ENCODE measurements around the gene EIF4EBP3.
"Not testable (repeated sequence)": the region's sequence is repeated elsewhere in the genome, so short reads cannot be mapped to it uniquely, and the experiment has no call there.

The EIF4EBP3 gene

GRCh38 chr5:140557965-140558364 lies 10.5 kb downstream of the EIF4EBP3 start:
- DNase-seq: no peak

GRCh38 chr5:140558542-140558941 lies 11.1 kb downstream of the EIF4EBP3 start:
- DNase-seq: no peak

DNA sequence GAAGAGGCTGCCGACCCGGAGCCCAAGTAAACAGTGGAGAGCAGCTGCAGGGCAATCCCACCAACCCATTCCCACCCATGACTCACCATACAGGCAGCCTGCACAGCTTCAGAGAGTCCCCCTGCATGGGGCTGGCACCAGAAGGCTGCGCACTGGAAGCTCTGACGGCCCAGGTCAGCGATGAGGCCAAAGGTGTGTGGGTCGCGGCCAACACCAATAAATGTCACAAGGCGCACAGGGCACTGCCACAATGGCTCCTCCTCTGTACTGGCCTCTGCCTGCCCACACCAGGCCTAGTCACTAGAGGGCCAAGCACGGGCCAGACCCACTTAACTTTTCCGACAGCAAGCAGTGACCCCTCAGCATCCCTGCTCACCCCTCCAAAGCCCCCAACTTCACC lies 12.8 kb downstream of the EIF4EBP3 start:
- no peak for DNase-seq

DNA sequence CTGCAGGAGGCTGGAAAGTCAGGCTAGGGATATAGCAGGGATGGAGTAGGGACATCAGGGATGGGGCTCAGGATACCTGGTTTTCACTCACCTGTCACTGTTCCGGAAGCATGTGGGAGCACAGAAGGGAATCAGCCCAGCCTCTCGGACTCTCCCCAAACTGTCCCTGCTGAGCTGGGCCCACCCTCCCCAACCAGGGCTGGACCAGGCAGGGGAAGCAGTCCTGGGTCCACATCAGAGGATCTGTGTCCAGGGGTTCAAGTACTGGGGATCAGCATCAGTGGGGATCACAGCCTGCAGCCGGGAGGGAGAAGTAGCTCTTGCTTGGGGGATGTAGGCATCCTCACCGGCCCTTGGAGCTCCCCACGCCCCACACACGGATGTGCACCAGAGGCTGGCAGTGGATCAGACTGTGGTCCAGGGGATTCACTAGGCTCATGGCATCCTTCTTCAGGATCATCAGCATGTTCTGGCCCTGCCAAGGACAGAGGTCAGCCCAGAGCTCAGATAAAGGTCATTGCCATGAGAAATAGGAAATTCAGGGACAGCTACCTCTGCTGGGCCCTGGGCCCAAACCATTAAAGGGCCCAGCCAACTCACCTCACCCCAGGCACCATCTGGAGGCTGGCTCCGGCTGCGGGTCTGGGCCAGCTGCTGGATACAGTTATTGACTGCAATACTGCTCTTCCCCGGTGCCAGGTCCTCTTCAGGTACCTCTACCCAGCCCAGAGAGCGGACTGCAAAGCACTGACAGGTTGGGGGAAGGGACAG lies 14.5 kb downstream of the EIF4EBP3 start:
- DNase-seq: no peak

DNA sequence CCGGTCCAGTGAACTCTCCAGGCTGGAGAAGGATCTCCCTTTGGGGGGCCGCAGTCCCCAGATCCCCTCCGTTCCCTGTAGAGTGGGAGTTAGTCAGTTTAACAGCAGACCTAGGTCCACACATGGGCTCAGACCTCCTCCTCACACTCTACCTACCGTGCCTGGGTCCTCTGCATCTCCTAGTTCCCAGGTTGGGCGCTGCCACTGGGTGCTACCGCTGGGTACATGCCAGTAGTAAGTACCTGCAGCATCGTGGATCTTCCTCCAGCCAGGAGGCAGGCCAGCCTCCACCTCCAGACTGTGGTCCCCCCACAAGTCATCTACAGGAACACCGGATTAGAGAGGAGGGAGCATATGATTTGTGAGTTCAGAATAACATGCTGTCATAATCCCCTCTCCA lies 16.1 kb downstream of the EIF4EBP3 start:
- DNase-seq: no peak

DNA sequence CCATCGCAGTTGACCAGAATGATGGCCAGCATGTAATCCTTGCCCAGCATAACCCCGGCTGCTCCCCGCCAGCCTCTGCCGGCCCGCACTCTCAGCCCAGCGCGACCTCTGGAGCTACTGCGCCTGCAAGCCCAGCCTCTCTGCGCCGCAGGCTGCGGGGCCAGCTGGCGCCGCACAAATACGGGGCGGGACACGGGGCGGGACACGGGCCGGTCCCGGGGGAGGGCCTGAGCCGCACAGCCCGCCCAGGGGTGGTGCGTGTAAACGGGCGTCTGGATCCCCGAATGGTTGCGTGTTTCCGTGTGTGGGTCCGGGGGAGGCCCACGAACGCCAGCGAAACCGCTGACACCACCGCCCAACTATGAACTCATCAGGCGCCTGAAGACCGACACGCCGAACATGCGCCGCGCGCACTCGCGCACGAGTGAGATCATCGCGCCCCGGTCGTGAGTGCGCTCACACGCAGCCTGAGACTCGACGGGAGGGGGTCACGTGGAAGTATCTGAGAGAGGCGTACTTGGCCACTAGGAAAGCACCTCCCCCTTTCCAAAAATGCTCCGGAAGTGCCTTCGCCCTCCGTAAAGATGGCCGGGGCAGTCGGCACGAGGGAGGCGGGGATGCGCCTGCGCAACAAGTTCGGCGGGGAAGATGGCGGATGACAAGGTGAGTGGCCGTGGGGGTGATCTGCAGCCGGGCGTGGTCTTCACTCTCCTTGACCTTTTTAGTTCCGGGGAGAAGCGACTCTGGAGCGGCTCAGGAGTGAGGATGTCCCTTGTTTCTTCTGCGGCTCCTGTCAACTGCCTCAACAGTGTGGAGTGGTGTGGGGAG lies 16.9 kb downstream of the EIF4EBP3 start, which contains the start of the genes APBB3 and SLC35A4:
APBB3 (minus strand) TSS at position 403 of the 828 bp plus-strand sequence; CDS start at position 50, 353 bp downstream.
SLC35A4 (plus strand) TSS at position 633 of the 828 bp plus-strand sequence. CDS start 2,342 bp downstream, outside the sequence.
- peak; percentile 98 for DNase-seq

- DNase-seq: no peak
Measured at GRCh38 chr5:140565024-140565779, 17.7 kb downstream of the EIF4EBP3 start.

DNA sequence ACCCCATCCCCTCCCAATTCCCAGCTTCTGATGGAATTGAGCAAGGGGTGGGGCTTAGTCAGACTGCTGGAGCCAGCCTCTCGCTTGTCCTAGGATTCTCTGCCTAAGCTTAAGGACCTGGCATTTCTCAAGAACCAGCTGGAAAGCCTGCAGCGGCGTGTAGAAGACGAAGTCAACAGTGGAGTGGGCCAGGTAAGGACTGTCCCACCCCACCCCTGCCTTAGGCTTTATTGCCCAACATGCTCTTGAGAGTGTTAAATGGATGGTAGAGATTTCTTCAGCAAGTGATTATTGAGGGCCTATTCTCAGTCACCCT lies 18.3 kb downstream of the EIF4EBP3 start:
- no peak for DNase-seq

- DNase-seq: no peak
Measured at GRCh38 chr5:140566665-140567064, 19.2 kb downstream of the EIF4EBP3 start.

DNA sequence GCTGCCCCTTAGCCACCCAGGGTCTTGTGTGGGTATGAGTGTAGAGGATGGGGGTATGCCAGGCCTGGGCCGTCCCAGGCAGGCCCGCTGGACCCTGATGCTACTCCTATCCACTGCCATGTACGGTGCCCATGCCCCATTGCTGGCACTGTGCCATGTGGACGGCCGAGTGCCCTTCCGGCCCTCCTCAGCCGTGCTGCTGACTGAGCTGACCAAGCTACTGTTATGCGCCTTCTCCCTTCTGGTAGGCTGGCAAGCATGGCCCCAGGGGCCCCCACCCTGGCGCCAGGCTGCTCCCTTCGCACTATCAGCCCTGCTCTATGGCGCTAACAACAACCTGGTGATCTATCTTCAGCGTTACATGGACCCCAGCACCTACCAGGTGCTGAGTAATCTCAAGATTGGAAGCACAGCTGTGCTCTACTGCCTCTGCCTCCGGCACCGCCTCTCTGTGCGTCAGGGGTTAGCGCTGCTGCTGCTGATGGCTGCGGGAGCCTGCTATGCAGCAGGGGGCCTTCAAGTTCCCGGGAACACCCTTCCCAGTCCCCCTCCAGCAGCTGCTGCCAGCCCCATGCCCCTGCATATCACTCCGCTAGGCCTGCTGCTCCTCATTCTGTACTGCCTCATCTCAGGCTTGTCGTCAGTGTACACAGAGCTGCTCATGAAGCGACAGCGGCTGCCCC lies 19.8 kb downstream of the EIF4EBP3 start:
- no peak for DNase-seq

DNA sequence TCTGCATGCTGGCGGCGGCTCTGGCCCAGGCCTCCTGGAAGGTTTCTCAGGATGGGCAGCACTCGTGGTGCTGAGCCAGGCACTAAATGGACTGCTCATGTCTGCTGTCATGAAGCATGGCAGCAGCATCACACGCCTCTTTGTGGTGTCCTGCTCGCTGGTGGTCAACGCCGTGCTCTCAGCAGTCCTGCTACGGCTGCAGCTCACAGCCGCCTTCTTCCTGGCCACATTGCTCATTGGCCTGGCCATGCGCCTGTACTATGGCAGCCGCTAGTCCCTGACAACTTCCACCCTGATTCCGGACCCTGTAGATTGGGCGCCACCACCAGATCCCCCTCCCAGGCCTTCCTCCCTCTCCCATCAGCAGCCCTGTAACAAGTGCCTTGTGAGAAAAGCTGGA lies 20.4 kb downstream of the EIF4EBP3 start:
- DNase-seq: no peak

DNA sequence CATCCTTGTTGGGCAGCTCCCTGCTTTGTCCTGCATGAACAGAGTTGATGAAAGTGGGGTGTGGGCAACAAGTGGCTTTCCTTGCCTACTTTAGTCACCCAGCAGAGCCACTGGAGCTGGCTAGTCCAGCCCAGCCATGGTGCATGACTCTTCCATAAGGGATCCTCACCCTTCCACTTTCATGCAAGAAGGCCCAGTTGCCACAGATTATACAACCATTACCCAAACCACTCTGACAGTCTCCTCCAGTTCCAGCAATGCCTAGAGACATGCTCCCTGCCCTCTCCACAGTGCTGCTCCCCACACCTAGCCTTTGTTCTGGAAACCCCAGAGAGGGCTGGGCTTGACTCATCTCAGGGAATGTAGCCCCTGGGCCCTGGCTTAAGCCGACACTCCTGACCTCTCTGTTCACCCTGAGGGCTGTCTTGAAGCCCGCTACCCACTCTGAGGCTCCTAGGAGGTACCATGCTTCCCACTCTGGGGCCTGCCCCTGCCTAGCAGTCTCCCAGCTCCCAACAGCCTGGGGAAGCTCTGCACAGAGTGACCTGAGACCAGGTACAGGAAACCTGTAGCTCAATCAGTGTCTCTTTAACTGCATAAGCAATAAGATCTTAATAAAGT lies 21.1 kb downstream of the EIF4EBP3 start:
- DNase-seq: no peak

DNA sequence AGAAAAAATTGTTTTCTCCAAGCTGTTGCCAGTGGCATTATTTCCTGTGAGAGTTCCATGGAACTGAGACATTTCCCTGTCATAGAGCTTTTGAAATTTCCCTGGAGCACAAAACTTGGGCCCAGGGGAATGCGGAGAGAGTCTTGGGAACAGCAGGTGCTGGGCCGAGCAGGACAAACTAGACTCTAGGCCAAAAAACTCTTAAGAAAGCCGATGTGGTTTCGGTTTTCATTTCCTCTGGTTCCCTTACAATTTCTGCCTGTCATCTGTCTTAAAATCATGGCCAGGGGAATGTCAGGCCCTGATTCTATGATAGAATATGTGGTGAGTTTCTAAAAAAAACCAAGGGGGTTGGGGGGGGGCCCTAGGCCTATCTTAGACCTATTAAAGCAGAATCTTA lies 21.7 kb downstream of the EIF4EBP3 start:
- no peak for DNase-seq

DNA sequence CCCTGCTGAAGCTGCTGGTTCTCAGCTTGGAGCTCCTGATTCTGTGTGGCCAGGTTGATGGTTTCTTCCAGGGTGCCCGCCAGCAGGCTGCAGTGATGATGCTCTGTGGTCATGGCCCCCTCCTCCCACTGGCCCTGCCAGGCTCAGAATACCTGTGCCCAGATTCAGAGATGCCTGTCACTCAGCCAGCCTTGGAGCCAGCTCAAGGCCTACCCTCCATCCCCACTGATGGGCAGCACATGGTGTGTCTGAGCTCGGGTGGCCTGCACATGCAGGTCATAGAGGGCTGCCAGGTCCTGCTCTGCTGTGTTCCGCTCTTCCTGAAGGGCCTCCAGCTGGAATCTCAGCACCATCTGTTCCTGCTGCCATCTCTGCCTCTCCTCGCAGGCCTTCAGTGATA lies 22.6 kb downstream of the EIF4EBP3 start:
- no peak for DNase-seq

DNA sequence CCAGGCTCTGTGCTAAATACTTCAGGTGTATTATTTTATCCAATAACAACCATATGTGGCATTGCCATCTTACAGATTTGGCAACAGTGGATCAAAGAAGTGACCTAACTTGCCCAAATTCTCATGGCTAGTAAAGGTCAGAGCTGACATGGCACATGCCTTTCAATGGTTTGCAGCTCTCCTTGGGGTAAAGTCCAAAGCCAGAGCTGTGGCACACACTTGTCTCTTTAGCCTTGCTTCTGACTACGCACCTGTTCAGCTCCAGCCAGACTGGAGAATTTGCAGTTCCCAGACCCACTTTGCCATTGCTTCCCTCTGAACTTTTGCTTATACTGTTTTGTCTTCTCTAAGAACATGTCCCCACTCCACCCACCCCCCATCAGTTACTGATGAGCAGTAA lies 23.0 kb downstream of the EIF4EBP3 start:
- DNase-seq: no peak

DNA sequence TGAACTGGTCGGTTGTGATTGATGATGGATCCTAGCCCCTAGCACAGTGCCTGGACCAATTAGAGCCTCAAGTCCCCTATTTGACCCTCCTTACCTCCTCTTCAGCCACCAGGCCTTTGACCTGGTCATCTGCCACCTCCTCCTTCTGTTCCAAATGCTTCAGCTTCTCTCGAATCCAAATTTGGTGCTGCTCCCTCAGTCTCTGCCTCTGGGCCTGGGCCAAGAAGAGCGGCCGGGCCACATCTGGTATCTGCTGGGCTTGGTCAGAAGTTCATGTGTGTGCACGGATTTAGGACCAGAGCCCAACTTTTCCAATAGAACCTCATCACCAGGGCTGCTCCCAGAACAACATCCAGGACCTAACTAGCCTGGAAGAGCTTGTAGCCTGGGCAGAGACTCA lies 23.6 kb downstream of the EIF4EBP3 start:
- DNase-seq: no peak

- DNase-seq: no peak
Measured at GRCh38 chr5:140573683-140574082, 26.2 kb downstream of the EIF4EBP3 start.

GRCh38 chr5:140574165-140574564 lies 26.7 kb downstream of the EIF4EBP3 start:
- DNase-seq: no peak

DNA sequence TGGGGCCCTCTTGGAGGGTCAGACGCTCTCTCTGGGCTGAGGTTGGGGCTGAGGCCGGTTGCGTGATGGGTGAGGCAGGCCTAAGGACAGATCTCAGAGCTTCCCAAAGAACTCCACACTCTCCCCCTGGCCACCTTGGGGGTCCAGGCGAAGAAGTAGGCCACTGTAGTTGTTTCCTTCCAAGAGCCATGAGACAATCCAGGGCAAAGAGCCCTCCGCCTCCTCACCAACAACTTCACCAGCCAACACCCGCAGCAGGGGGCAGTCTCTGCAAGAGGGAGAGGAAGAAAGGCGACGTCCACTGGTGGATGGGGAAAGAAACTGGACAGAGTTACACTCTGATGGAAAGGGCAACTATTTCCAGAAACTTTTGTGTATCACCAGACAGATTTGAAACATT lies 27.8 kb downstream of the EIF4EBP3 start:
- no peak for DNase-seq

- no peak for DNase-seq
Measured at GRCh38 chr5:140576776-140577201, 29.3 kb downstream of the EIF4EBP3 start.

GRCh38 chr5:140579188-140579747 lies 31.8 kb downstream of the EIF4EBP3 start:
- DNase-seq: not testable (repeated sequence)

DNA sequence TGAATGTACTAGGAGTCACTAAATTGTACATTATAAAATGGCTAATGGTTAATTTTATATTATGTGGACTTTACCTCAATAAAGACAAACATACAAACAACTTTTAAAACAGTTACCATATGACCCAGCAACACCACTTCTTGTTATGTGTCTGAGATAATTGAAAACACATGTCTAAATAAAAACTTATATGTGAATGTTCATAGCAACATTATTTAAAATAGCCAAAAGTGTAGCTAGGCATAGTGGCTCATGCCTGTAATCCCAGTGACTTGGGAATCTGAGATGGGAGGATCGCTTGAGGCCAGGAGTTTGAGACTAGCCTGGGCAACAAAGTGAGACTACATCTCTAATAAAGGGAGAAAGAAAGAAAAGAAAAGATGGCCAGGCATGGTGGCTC lies 40.0 kb downstream of the EIF4EBP3 start:
- DNase-seq: no peak
